ENCODE data around the gene CLDN12. TPM values are rescaled to one million over a fixed set of nuclear protein-coding genes. Genes with fewer than 3 reads are reported as not detected.
A peak's percentile ranks its signal among the peaks of the same experiment; 100 is the strongest.

CLDN12 gene
- total RNA-seq, 6 experiments from 2014 or later: 33.5 to 62.9 (median 45.9) TPM

GRCh38 chr7:90421651-90422050 lies 18.4 kb downstream of the CLDN12 start:
- Histone ChIP-seq H3K27ac (no peak overlapping the region), H3K4me1 (no peaks in the 10 kb centered on the region), H3K36me3 (peaks cover 0 to 1% (median 0%) of the 10 kb centered on the region in 4 donors), H3K27me3 (no peaks in the 10 kb centered on the region), H3K4me3 (no peak overlapping the region), H3K9me3 (no peaks in the 10 kb centered on the region)
- intact Hi-C loops (cut with DNase I): no loop called here
- WGBS (ENCODE audit: insufficient coverage, low coverage, low lambda C conversion rate, missing lambda C conversion rate): 75% methylated on average over 6 of the region's 6 CpGs
- no peak for TF ChIP-seq POLR2A (IDR thresholded peaks at IDR 0.05)
- TF ChIP-seq, protein P1, sequence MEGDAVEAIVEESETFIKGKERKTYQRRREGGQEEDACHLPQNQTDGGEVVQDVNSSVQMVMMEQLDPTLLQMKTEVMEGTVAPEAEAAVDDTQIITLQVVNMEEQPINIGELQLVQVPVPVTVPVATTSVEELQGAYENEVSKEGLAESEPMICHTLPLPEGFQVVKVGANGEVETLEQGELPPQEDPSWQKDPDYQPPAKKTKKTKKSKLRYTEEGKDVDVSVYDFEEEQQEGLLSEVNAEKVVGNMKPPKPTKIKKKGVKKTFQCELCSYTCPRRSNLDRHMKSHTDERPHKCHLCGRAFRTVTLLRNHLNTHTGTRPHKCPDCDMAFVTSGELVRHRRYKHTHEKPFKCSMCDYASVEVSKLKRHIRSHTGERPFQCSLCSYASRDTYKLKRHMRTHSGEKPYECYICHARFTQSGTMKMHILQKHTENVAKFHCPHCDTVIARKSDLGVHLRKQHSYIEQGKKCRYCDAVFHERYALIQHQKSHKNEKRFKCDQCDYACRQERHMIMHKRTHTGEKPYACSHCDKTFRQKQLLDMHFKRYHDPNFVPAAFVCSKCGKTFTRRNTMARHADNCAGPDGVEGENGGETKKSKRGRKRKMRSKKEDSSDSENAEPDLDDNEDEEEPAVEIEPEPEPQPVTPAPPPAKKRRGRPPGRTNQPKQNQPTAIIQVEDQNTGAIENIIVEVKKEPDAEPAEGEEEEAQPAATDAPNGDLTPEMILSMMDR (IDR thresholded peaks at IDR 0.05): no peak
- DNase-seq: no peak
- no peak for ATAC-seq

GRCh38 chr7:90424720-90425119 lies 21.5 kb downstream of the CLDN12 start:
- TF ChIP-seq, protein P1 (IDR thresholded peaks at IDR 0.05): no peak
- TF ChIP-seq POLR2A (IDR thresholded peaks at IDR 0.05): no peak
- Histone ChIP-seq H3K27ac (no peak overlapping the region), H3K27me3 (no peaks in the 10 kb centered on the region), H3K4me1 (no peaks in the 10 kb centered on the region), H3K36me3 (no peaks in the 10 kb centered on the region), H3K4me3 (no peak overlapping the region), H3K9me3 (no peaks in the 10 kb centered on the region)
- intact Hi-C loops (cut with DNase I): no loop called here
- ATAC-seq (no peak), DNase-seq (no peak)
- WGBS (ENCODE audit: insufficient coverage, low coverage, low lambda C conversion rate, missing lambda C conversion rate): 90% methylated on average over 3 of the region's 3 CpGs

- Histone ChIP-seq H3K36me3 (no peaks in the 10 kb centered on the region), H3K9me3 (no peaks in the 10 kb centered on the region), H3K4me3 (no peak overlapping the region), H3K4me1 (no peaks in the 10 kb centered on the region), H3K27ac (no peak overlapping the region), H3K27me3 (no peaks in the 10 kb centered on the region)
- TF ChIP-seq, protein P1 (IDR thresholded peaks at IDR 0.05): no peak
- intact Hi-C loops (cut with DNase I): no loop called here
- DNase-seq (no peak), ATAC-seq (peak in 1 of 4 donors; percentile 28)
- 42% methylated on average over 2 of the region's 2 CpGs for WGBS (ENCODE audit: insufficient coverage, low coverage, low lambda C conversion rate, missing lambda C conversion rate)
Observed at GRCh38 chr7:90425376-90425775, 22.1 kb downstream of the CLDN12 start.

DNA sequence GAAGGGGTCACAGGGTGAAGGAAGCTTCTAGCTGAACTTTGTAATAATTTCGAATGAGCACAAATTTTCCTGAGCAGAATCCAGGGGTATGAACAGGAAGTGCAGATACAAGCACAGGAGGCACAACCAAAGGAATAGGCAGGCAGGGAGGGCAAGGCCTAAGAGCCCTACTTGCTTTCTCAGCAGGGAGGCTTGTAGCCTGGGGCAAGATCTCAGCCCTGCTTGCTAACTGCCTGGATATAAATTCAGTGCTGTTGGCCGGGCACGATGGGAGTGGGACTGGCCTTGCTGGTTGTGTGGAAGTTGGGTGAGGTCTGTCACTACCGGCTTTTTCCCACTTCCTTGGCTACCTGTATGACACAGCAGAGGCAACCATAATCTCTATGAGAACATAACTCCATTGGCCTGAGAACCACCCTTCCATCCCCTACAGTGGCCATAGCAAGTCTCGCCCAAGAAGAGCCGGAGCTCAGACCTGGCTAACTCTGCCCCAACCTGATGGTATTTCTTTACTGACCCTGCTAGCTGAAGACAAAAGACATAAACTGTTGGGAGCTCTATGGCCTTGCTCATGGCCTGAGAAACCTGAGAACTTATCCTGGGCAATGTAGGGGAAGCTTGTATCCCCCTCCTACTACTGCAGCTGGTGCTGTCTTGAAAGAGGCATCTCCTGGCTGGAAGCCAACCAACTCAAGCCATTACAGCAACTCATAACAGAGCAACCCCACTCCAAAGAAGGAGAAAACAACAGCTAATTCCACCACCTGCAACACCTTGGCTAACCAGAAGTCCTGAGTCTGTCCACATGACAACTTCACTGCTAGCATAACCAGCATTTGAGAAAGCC lies 27.6 kb downstream of the CLDN12 start:
- ATAC-seq (no peak), DNase-seq (no peak)
- no peaks in the 10 kb centered on the region for H3K4me1 ChIP-seq
- WGBS (ENCODE audit: insufficient coverage, low coverage, low lambda C conversion rate, missing lambda C conversion rate): 33% methylated on average over 1 of the region's 6 CpGs
- no peaks in the 10 kb centered on the region for H3K27me3 ChIP-seq
- no peak for TF ChIP-seq POLR2A (IDR thresholded peaks at IDR 0.05)
- H3K27ac ChIP-seq: no peak overlapping the region
- intact Hi-C loops (cut with DNase I): no loop called here
- H3K4me3 ChIP-seq: no peak overlapping the region
- H3K36me3 ChIP-seq: no peaks in the 10 kb centered on the region
- no peaks in the 10 kb centered on the region for H3K9me3 ChIP-seq

DNA sequence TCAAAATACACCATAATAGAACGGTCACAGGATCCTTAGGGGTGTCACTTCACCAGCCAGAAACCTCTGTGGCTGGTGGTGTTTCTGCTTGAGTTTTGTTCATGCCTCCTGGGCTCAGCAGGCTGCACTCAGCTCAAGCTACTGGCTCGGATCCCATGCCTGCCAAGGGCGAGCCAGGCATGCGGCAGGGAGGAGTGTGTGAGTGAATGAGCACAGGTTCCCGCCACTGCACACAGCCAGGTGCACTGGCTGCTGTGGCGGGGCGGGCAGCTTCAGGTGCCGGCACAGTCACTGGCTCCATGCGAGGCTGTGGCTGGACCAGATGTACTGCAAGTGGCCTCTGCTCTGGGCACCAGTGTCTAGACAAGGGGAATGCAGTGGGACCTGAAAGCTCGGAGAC lies 29.5 kb downstream of the CLDN12 start:
- TF ChIP-seq, protein P1 (IDR thresholded peaks at IDR 0.05): no peak
- TF ChIP-seq POLR2A (IDR thresholded peaks at IDR 0.05): no peak
- Histone ChIP-seq H3K27me3 (no peaks in the 10 kb centered on the region), H3K9me3 (no peaks in the 10 kb centered on the region), H3K4me1 (no peaks in the 10 kb centered on the region), H3K36me3 (no peaks in the 10 kb centered on the region), H3K27ac (no peak overlapping the region), H3K4me3 (no peak overlapping the region)
- ATAC-seq: no peak
- 33% methylated on average over 3 of the region's 10 CpGs for WGBS (ENCODE audit: insufficient coverage, low coverage, low lambda C conversion rate, missing lambda C conversion rate)
- intact Hi-C loops (cut with DNase I): no loop called here
- no peak for DNase-seq
